HuH-7.5 (cell line): ENCODE data around the gene DDX27.

Experiments used
- DNase-seq: peaks from one replicate; pipeline ENCODE4 v3.0.0; 2011; ENCODE audit warnings: low spot score

Gene DDX27

GRCh38 chr20:49278036-49278817 lies 59.0 kb downstream of the DDX27 start, which contains the start of gene ZNFX1:
Gene ZNFX1, minus strand, starts transcription at chr20:49278057. Its CDS starts 2,218 bp downstream, at chr20:49275839.
- peak; percentile 90 for DNase-seq

DNA sequence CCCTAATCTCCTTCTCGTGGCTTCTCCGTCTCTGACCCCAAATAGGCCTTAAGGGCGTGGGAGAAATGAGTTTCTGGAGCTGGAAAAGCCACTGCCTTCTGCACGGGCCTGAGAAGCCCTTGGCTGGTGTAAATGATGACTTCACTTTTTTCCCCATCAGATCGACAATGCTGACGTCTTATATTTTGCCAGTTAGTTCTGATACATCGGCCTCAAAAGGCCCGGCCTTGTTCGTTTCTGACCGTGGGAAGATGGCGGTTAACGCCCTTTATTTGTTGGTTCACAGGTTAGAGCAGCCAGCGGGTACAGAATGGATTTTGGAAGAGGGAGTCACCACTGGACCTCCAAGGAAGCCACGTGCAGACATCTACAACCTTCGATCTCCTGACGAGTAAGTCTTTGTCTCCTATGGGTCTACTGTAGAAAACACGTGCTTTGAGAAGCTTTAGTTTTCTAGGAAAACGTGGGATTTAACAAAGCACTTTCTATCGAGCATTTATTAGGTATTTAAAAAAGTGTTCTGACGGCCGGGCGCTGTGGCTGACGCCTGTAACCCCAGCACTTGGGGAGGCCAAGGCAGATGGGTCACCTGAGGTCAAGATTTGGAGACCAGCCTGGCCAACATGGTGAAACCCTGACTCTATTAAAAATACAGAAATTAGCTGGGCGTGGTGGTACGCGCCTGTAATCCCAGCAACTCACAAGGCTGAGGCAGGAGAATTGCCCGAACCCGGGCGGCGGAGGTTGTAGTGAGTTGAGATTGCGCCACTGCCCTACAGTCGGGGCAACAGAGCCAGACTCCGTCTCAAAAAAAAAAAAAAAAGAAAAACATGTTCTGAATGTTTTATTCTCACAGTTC lies 59.8 kb downstream of the DDX27 start:
- no peak for DNase-seq

DNA sequence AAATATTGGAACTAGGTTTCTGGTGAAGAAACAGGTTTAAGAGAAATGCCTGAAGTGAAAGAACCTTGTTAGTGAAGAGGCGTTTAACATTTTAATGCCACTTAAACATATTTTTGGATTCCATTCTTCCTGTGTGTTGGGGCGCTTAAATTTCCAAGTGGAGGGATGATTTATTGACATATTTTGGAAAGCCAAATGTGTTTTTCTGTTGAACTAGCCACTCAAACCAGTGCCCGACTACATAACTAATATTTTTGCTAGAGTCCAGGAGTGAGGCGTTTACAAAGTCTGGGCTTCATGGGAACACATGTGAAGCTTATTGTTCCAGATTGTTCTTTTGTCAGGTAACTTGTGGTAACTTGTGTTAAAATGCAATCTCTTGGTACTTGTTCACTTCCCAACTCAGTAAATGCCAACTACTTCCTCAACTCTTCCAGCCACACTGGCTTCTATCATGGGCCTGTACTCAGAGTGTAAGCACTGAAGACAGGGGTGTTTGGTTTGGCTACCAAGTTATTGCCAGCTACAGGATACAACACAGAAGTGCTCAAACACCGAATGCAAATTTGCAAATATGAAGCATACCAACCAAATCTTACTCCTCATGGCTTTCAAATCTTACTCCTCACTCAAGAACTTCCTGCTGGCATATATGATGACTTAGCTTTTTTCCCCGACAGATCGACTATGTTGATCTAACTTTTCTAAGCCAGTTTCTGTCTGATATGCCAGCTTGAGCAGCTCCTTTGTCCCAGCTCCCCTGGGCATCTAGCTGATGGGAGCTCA lies 60.7 kb downstream of the DDX27 start:
- DNase-seq, result no peak

- no peak for DNase-seq
These were observed 61.3 kb downstream of the DDX27 start for GRCh38 chr20:49280463-49281058.

DNA sequence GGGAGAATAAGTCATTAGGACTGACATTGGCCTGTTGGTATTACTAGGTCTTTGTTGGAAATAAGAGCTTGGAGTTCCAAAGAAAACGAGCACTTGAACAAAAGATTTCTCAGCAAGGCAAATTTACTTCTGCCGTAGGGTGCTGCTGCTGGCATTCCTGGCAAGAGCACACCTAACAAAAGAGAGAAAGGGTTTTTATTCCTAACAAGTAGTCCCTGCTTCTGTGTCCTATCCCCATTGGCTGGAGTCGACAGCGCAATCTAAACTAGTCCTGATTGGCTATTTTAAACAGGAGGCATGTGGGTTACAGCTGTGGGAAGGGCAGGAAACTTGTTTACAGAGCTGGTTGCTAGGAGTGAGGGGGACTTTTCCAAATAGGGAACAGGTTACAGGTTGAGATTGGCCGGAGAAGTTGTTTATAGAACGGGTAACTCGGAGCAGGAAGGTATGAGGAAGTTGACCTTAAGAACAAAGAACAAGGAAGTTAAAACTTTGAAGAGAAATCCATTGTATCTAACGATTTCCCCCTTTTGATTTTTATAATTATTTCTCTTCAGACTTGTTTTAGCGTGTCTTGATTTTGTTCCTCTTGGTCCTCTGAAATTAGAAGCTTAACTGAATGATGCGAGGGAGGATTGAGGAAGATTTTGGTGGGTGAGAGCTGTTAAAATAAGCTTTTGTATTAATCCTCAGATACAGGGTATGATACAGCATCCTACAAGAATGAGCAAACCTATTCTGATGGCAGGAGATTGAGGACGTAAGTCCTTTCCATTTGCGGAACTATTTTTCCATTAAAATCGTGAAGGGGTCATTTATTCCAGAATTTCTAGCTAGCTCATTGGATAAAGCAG lies 62.1 kb downstream of the DDX27 start:
- DNase-seq, result no peak

DNA sequence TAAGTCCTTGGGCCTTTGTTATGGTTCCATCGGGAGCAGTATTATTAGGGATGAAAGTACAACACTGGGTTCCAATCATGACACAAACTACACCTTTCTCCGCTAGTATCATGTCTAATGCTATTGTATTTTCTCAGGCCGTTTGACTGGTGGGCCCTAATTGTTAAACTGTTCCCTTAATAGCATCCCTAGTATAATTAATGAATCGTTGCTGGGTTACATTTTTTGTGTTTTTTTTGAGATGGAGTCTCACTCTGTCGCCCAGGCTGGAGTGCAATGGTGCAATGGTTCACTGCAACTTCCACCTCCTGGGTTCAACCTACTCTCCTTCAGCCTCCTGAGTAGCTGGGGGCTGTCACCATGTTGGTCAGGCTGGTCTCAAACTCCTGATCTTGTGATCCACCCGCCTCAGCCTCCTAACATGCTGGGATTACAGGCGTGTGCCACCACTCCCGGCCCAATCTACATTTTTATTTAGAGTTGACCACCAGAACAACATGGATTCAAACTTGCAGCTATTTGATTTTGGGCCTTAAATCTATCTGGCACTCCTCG lies 62.8 kb downstream of the DDX27 start:
- no peak for DNase-seq

GRCh38 chr20:49282584-49283171 lies 63.5 kb downstream of the DDX27 start:
- DNase-seq, result no peak

- DNase-seq, result no peak
These were observed 64.0 kb downstream of the DDX27 start for GRCh38 chr20:49283176-49283702.

GRCh38 chr20:49283703-49284625 lies 64.7 kb downstream of the DDX27 start:
- DNase-seq, result no peak

DNA sequence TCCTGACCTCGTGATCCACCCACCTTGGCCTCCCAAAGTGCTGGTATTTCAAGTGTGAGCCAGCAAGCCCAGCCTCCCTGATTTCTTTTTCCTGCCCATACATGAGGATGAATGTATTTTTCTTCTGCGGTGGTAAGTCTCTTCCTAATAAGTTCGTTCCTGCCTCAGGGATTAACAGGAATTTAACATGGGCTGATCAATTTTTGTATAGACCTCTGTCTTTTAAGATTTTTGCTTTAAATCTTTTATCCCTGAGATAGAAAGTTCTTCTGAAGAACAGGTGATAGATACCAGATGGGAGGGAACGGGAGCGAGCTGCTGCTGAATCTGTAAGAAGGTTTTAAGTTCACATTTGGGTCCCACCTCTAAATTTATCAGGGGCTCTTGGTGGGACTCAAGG lies 65.6 kb downstream of the DDX27 start:
- DNase-seq, result no peak

DNA sequence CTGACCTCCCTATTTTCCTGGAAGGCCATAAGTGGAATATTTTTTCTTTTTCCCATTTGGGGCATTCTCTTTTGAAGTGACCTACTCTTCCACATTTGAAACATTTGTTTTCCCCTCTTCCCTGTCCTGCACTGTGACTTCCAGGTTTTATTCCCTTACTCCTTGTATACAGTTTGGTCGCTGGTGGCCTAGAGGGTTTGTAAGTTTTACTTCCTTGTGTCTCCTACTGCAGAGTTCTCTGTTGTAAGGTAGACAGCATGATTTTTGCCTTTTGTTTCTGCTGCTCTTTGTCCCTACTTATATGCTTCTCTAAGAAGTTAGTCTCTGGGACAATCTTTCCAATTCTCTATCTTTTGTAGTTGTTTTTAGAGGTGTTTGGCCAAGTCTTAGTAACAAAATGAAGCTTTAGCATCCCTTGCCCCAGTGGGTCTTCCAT lies 66.0 kb downstream of the DDX27 start:
- DNase-seq, result no peak

DNA sequence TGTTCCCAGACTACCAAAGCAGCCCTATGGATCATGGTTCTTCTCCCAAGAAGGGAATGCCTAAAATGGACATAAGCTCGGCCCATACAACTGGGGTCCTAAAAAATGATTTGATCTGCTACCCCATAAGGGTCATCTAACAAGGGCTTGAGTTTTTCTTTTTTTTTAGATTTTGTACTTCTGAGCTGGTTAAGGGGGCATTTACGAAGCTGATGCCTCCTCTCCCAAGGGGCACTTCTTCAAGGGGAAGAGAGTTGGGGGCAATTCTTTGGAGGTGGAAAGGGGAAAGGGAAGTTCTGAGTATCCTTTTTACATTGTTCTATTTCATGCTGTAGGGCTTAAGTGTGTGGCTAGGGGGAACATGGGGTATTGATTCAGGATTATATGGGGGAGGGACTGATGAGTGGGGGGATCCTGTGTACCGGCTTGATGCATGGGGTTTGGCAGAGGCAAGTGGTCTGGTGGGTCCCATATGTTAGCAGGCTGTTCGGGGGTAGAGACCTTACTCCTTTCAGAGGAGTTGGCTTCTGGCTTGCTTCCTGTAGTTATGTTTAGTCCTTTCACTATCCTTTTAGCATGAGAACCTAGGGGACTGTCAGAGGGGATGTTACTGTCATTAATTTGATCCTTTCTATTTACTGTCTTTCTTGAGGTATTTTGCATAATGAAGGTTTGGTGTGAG lies 66.7 kb downstream of the DDX27 start:
- no peak for DNase-seq

GRCh38 chr20:49286689-49287551 lies 67.7 kb downstream of the DDX27 start:
- no peak for DNase-seq

GRCh38 chr20:49287555-49288249 lies 68.5 kb downstream of the DDX27 start:
- no peak for DNase-seq

- no peak for DNase-seq
These were observed 69.1 kb downstream of the DDX27 start for GRCh38 chr20:49288250-49288751.
